ENCODE data around the gene FGF7.
"Not testable (repeated sequence)": the region's sequence is repeated elsewhere in the genome, so short reads cannot be mapped to it uniquely, and the experiment has no call there.

The FGF7 gene

DNA sequence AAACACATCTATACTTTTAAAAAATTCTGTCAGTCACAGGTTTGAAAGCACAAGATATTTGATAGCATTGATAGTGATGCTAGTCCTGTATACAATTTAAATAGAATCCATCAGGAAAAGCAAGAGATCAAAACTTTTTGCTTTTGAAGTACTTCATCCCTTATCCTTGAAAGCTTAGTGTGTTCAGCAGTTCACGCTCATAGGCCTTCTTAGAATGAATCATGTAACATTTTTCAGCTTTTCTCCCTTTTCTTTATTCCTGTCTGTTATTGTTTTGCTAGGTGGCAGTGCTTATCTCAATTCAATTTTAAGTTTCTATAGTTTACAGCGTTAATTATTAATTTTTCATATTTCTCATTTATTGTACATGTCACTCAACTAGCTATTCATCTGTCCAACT, 69.1 kb downstream of the FGF7 start:
- in situ Hi-C loops (cut with MboI; ENCODE audit: low sequenced_read_pairs), result no loop called here

GRCh38 chr15:49492830-49493229, 69.8 kb downstream of the FGF7 start:
- in situ Hi-C loops (cut with MboI; ENCODE audit: low sequenced_read_pairs), result no loop called here

- in situ Hi-C loops (cut with MboI; ENCODE audit: low sequenced_read_pairs), result no loop called here
Observed at GRCh38 chr15:49494842-49495241, 71.8 kb downstream of the FGF7 start.

GRCh38 chr15:49495993-49496753, 73.1 kb downstream of the FGF7 start:
- in situ Hi-C loops (cut with MboI; ENCODE audit: low sequenced_read_pairs), result no loop called here

DNA sequence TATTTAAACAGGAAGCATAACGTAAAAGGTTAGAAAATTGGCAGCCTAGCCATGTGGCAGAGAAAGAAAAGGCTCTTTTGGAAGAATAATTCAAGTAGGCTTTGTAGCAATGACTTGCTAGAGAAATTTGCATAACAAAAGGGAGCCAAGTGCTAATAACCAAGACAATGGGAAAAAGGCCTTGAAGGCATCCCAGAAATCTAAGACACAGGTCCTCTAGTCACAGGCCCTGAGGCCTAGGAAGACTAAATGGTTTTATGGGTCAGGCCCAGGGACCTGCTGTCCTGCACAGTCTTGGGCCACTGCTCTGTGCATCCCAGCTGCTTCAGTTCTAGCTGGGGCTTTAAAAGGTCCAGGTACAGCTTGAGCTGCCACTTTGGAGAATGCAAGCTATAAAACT, 78.5 kb downstream of the FGF7 start:
- in situ Hi-C loops (cut with MboI; ENCODE audit: low sequenced_read_pairs), result no loop called here

DNA sequence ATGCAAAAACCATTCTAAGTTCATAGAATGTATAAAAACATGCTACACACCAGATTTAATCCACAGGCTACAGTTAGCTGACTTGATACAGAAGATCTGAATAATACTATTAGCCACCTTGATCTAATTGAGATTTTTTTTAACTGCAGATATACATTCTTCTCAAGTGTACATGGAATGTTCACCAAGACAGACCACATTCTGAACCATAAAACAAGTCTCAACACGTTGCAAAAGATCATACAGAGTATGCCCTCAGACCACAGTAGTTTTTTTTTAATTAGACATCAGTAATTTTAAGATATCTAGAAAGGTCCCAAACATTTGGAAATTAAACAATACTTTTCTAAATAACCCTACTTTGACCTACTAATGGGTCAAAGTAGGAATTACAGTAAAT, 83.3 kb downstream of the FGF7 start:
- in situ Hi-C loops (cut with MboI; ENCODE audit: low sequenced_read_pairs), result no loop called here

DNA sequence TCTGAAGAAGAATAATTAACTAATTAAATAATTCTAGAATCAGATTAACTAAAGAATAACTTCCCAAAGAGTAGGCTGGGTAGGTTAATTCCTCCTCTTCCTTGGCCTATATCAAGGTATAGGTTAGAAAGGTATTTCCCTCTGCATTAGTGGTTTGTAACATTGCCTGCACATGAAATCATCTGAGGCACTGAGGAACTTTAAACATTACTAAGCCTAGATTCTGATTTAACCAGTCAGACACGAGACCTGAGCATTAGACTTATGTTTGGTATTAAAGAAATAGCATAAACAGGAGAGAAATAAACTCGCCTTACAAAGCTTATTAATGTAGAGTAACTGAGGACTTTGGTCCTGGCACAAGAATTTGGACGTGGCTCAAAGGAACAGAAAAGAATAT, 84.2 kb downstream of the FGF7 start:
- in situ Hi-C loops (cut with MboI; ENCODE audit: low sequenced_read_pairs), result no loop called here

- in situ Hi-C loops (cut with MboI; ENCODE audit: low sequenced_read_pairs), result not testable (repeated sequence)
Observed at GRCh38 chr15:49512739-49513138, 89.7 kb downstream of the FGF7 start.

DNA sequence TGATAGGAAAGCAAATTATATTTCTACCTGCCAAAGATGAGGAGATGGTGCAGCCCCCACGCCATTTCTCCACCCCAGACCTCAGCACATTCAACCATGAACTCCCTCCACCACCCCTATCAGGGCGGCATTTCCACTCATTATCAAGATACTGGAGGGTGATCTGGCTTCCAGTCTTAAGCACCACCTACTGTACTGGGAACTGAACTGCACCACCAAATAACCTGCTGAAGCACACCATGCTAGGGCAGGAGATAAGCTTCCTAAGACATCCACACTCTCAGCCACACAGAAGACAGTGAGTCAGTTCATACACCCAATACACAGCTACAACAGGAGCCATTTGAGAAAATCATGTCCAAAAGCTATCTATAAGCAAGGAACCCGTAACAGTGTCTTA, 98.8 kb downstream of the FGF7 start:
- in situ Hi-C loops (cut with MboI; ENCODE audit: low sequenced_read_pairs), result no loop called here

DNA sequence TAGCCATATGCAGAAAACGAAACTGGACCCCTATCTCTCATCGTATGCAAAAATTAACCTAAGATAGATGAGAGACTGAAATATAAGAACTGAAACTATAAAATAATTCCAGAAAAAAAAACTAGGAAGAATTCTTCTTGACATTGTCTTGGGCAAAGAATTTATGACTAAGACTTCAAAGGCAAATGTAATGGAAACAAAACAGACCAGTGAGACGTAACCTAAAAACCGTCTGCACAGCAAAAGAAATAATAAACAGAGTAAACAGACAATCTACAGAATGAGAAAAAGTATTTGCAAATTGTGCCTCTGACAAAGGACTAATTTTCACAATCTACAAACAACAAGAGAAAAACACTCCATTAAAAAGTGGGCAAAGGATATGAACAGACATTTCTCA, 105.2 kb downstream of the FGF7 start:
- in situ Hi-C loops (cut with MboI; ENCODE audit: low sequenced_read_pairs), result no loop called here

- in situ Hi-C loops (cut with MboI; ENCODE audit: low sequenced_read_pairs), result no loop called here
Observed at GRCh38 chr15:49530092-49530491, 107.0 kb downstream of the FGF7 start.

Data from hTERT RPE-1 (cell line).